ENCODE data around the gene ZCCHC7. TPM values are rescaled to one million over a fixed set of nuclear protein-coding genes. Genes with fewer than 3 reads are reported as not detected.

ZCCHC7 gene
- total and polyA plus RNA-seq, 4 donors, result 3.3 to 9.7 (median 7.6) TPM

GRCh38 chr9:37385286-37385685 lies 264.9 kb downstream of the ZCCHC7 start:
- TF ChIP-seq ATF3 (IDR thresholded peaks at IDR 0.05), result no peak
- TF ChIP-seq HNF4A (conservative IDR thresholded peaks at IDR 0.05), result no peak
- TF ChIP-seq RAD21 (IDR thresholded peaks at IDR 0.05), result no peak
- no peak for TF ChIP-seq TAF1 (conservative IDR thresholded peaks at IDR 0.05)
- TF ChIP-seq ZBTB33 (IDR thresholded peaks at IDR 0.05), result no peak
- TF ChIP-seq HNF4G (IDR thresholded peaks at IDR 0.05), result no peak
- no peak for TF ChIP-seq NR2F2 (IDR thresholded peaks at IDR 0.05)
- peaks cover 0 to 2% (median 0%) of the 10 kb centered on the region in 4 donors for H3K9me3 ChIP-seq (ENCODE audit: control insufficient read depth in 4 of 4, low read length in 3 of 4)
- no peak overlapping the region for H3K4me3 ChIP-seq (ENCODE audit: low read depth in 1 of 3, low read length in 3 of 3)
- no peaks in the 10 kb centered on the region for H3K4me1 ChIP-seq (ENCODE audit: control insufficient read depth in 4 of 4, insufficient read depth in 4 of 4, low read length in 3 of 4)
- no peaks in the 10 kb centered on the region for H3K36me3 ChIP-seq (ENCODE audit: control insufficient read depth in 4 of 4, insufficient read depth in 3 of 4, low read depth in 1 of 4, low read length in 3 of 4)
- WGBS, result 87% methylated on average over 6 of the region's 6 CpGs
- H3K27me3 ChIP-seq (ENCODE audit: control insufficient read depth in 4 of 4, insufficient read depth in 4 of 4, low read length in 3 of 4), result no peaks in the 10 kb centered on the region
- no peak overlapping the region for H3K9ac ChIP-seq (ENCODE audit: low read depth in 1 of 2, low read length in 2 of 2)
- no peak overlapping the region for H3K27ac ChIP-seq (ENCODE audit: low read depth in 1 of 2, low read length in 2 of 2)
- no peak for DNase-seq (ENCODE audit: low spot score)

GRCh38 chr9:37386988-37387387 lies 266.6 kb downstream of the ZCCHC7 start:
- Histone ChIP-seq H3K9ac (ENCODE audit: low read depth in 1 of 2, low read length in 2 of 2) (no peak overlapping the region), H3K4me1 (ENCODE audit: control insufficient read depth in 4 of 4, insufficient read depth in 4 of 4, low read length in 3 of 4) (no peaks in the 10 kb centered on the region), H3K4me3 (ENCODE audit: low read depth in 1 of 3, low read length in 3 of 3) (no peak overlapping the region), H3K9me3 (ENCODE audit: control insufficient read depth in 4 of 4, low read length in 3 of 4) (no peaks in the 10 kb centered on the region), H3K27ac (ENCODE audit: low read depth in 1 of 2, low read length in 2 of 2) (no peak overlapping the region), H3K36me3 (ENCODE audit: control insufficient read depth in 4 of 4, insufficient read depth in 3 of 4, low read depth in 1 of 4, low read length in 3 of 4) (no peaks in the 10 kb centered on the region), H3K27me3 (ENCODE audit: control insufficient read depth in 4 of 4, insufficient read depth in 4 of 4, low read length in 3 of 4) (no peaks in the 10 kb centered on the region)
- DNase-seq (ENCODE audit: low spot score), result no peak
- no peak for TF ChIP-seq GABPA (IDR thresholded peaks at IDR 0.05 in 1 of 2, conservative IDR thresholded peaks at IDR 0.05 in 1 of 2)
- TF ChIP-seq CTCF (IDR thresholded peaks at IDR 0.05; ENCODE audit: low read depth, low read length, missing input control), result no peak
- no peak for TF ChIP-seq REST (IDR thresholded peaks at IDR 0.05)
- TF ChIP-seq RXRA (IDR thresholded peaks at IDR 0.05), result no peak
- no peak for TF ChIP-seq HNF4G (IDR thresholded peaks at IDR 0.05)
- TF ChIP-seq ATF3 (IDR thresholded peaks at IDR 0.05), result no peak
- TF ChIP-seq JUND (IDR thresholded peaks at IDR 0.05), result no peak
- no peak for TF ChIP-seq HNF4A (conservative IDR thresholded peaks at IDR 0.05)
- TF ChIP-seq FOXA2 (IDR thresholded peaks at IDR 0.05), result no peak
- no peak for TF ChIP-seq ZBTB33 (IDR thresholded peaks at IDR 0.05)
- no peak for TF ChIP-seq RAD21 (IDR thresholded peaks at IDR 0.05)
- WGBS, result 92% methylated on average over 10 of the region's 10 CpGs
